Breast epithelium (tissue), 4 donors: ENCODE results near the gene COL4A2. TPM values are rescaled to one million over a fixed set of nuclear protein-coding genes. Genes with fewer than 3 reads are reported as not detected.

Experiments used
- DNase-seq, 2 donors: peaks; one replicate each; pipeline ENCODE4 v3.0.0-alpha.2; 2019; ENCODE audit warnings: low spot score in 2 of 2
- H3K27ac ChIP-seq, 2 donors: fragments of 200-600 bp; sonication (generic) in 1 of 2; one replicate each; pipeline ENCODE4 v1.5.1; 2016 to 2019; ENCODE audit warnings: mild to moderate bottlenecking in 1 of 2
- H3K27me3 ChIP-seq, 2 donors: fragments of 200-600 bp; sonication (generic) in 1 of 2; one replicate each; pipeline versions ENCODE4 v1.5.1 to v1.6.0; 2017 to 2019; ENCODE audit warnings: control low read depth in 1 of 2, mild to moderate bottlenecking in 1 of 2
- H3K36me3 ChIP-seq: fragments of 200-600 bp; one replicate; pipeline ENCODE4 v1.5.1; 2019
- H3K4me1 ChIP-seq, 2 donors: fragments of 200-600 bp; sonication (generic); one replicate each; pipeline ENCODE4 v1.5.1; 2016 to 2019; ENCODE audit warnings: control low read depth in 1 of 2
- H3K4me3 ChIP-seq, 3 donors: fragments of 200-600 bp; sonication (generic); 1 replicate in 2 of 3; 2 replicates in 1 of 3; pipeline ENCODE4 v1.5.1; 2016 to 2019; ENCODE audit warnings: mild to moderate bottlenecking in 3 of 3, moderate library complexity in 2 of 3
- H3K9me3 ChIP-seq, 2 donors: fragments of 200-600 bp; sonication (generic) in 1 of 2; one replicate each; pipeline ENCODE4 v1.5.1; 2016 to 2019; ENCODE audit warnings: control low read depth in 1 of 2
- POLR2A ChIP-seq: fragments of 450-650 bp; IDR thresholded peaks from one replicate; pipeline ENCODE4 v1.6.1; 2016; ENCODE audit warnings: antibody characterized with exemption, mild to moderate bottlenecking, moderate library complexity
- POLR2AphosphoS5 ChIP-seq, 3 donors: sonication (generic); formaldehyde crosslinking; IDR thresholded peaks; one replicate each; pipeline ENCODE4 v1.6.1; 2017; ENCODE audit warnings: antibody characterized with exemption in 3 of 3
- intact Hi-C: fragments of 100-400 bp; cut with DNase I; formaldehyde crosslinking; loops from one replicate; pipeline ENCODE4 v1.15.1; 2023; ENCODE audit warnings: low total_unique reads
- total RNA-seq, 3 donors: library from RNA; depleted of rRNA; stranded (reverse); fragments of >200 nt; gene quantifications; one replicate each; pipeline ENCODE4 v1.1.0, GENCODE V29; 2016
- TF ChIP-seq, protein P1 (sequence below), 3 donors: fragments of 450-650 bp; IDR thresholded peaks; one replicate each; pipeline ENCODE4 v1.5.1; 2016 to 2017; ENCODE audit warnings: antibody characterized with exemption in 3 of 3, mild to moderate bottlenecking in 3 of 3, moderate library complexity in 3 of 3

The COL4A2 gene
- total RNA-seq, 3 donors from 2014 or later, result 107 to 841 (median 307) TPM

DNA sequence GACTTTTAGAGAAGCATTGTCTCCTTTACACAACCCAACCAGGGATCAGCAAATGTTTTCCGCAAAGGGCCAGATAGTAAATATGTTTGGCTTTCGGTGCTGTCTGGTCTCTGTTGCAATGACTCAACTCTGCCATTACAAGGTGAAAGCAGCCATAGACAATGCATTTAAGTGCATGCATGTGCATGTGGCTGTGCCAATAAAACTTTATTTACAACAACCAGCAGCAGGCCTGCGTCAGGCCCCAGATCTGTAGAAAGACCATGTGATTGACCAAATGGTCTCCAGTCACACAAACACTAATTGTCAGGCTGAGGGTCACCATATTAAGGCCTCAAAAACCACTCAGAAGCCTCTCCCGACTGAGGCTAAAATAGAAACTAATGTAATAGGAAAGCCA lies 246.3 kb downstream of the COL4A2 start:
- Histone ChIP-seq H3K9me3 (no peaks in the 10 kb centered on the region), H3K4me1 (no peaks in the 10 kb centered on the region), H3K36me3 (no peaks in the 10 kb centered on the region), H3K4me3 (no peak overlapping the region), H3K27me3 (no peaks in the 10 kb centered on the region), H3K27ac (no peak overlapping the region)
- intact Hi-C loops, result no loop called here
- no peak for TF ChIP-seq POLR2A
- DNase-seq, result no peak

DNA sequence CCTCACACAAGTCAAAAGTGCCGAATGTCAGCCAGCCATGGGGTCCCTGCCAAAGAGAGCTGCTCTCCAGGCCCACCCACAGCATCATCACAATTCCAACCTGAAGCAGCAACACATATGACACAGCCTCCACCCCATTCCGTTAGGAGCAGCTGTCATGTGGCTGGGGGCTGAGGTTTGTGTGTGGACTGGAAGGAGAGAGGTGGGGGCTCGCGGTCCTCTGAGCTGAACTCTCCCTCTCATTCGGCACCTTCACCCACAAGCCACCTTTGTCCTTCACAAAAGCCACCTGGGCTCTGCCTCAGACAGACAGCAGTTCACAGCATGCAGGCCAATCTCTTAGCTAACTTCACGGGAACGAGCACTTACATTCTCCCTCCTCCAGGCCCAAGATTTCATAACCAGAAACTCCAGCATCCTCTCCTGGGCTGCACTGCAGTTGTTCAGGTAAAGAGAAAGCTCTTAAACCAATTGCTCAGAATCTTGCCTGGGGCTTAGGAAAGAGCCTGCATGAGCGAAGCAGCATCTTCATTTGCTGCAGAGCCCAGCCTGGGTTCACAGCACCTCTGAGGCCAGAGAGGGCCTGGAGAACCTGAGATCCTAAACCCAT lies 247.2 kb downstream of the COL4A2 start:
- intact Hi-C loops, result loop anchor here (2.0 kb wide), 1 partner anchor 16 kb away; no protein-coding TSS in a partner anchor
- Histone ChIP-seq H3K27me3 (no peaks in the 10 kb centered on the region), H3K4me1 (no peaks in the 10 kb centered on the region), H3K9me3 (no peaks in the 10 kb centered on the region), H3K4me3 (no peak overlapping the region), H3K27ac (no peak overlapping the region), H3K36me3 (no peaks in the 10 kb centered on the region)
- TF ChIP-seq POLR2AphosphoS5 (IDR thresholded peaks at IDR 0.05) (no peak), POLR2A (no peak)
- TF ChIP-seq, protein P1, sequence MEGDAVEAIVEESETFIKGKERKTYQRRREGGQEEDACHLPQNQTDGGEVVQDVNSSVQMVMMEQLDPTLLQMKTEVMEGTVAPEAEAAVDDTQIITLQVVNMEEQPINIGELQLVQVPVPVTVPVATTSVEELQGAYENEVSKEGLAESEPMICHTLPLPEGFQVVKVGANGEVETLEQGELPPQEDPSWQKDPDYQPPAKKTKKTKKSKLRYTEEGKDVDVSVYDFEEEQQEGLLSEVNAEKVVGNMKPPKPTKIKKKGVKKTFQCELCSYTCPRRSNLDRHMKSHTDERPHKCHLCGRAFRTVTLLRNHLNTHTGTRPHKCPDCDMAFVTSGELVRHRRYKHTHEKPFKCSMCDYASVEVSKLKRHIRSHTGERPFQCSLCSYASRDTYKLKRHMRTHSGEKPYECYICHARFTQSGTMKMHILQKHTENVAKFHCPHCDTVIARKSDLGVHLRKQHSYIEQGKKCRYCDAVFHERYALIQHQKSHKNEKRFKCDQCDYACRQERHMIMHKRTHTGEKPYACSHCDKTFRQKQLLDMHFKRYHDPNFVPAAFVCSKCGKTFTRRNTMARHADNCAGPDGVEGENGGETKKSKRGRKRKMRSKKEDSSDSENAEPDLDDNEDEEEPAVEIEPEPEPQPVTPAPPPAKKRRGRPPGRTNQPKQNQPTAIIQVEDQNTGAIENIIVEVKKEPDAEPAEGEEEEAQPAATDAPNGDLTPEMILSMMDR (IDR thresholded peaks at IDR 0.05), result no peak
- no peak for DNase-seq

DNA sequence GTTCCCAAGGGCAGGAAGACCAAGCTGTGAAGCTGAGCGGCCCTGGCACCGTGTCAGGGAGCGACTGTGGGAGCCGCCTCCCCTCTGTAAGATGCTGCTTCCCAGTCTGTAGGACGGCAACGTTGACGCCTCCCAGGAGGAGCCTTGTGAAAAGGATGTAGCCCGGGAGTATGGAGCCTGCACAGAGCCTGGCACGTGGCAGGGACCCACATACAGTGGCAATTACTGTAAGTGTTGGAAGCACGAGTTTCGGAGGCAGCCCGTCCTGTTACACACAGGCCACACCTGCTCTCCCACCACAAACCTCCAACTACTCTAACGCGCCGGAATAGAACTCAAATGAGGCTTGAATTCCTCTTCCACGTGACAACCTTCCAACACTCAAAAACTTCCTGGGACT lies 247.9 kb downstream of the COL4A2 start:
- H3K9me3 ChIP-seq, result no peaks in the 10 kb centered on the region
- no peak for DNase-seq
- peak overlapping the region in 1 of 2 donors; percentile 83 for H3K27ac ChIP-seq
- no peak overlapping the region for H3K4me3 ChIP-seq
- H3K36me3 ChIP-seq, result no peaks in the 10 kb centered on the region
- H3K4me1 ChIP-seq, result no peaks in the 10 kb centered on the region
- TF ChIP-seq POLR2A (no peak), POLR2AphosphoS5 (IDR thresholded peaks at IDR 0.05) (no peak)
- TF ChIP-seq, protein P1 (IDR thresholded peaks at IDR 0.05), result no peak
- no peaks in the 10 kb centered on the region for H3K27me3 ChIP-seq
- intact Hi-C loops, result loop anchor here (2.0 kb wide), 1 partner anchor 16 kb away; no protein-coding TSS in a partner anchor

DNA sequence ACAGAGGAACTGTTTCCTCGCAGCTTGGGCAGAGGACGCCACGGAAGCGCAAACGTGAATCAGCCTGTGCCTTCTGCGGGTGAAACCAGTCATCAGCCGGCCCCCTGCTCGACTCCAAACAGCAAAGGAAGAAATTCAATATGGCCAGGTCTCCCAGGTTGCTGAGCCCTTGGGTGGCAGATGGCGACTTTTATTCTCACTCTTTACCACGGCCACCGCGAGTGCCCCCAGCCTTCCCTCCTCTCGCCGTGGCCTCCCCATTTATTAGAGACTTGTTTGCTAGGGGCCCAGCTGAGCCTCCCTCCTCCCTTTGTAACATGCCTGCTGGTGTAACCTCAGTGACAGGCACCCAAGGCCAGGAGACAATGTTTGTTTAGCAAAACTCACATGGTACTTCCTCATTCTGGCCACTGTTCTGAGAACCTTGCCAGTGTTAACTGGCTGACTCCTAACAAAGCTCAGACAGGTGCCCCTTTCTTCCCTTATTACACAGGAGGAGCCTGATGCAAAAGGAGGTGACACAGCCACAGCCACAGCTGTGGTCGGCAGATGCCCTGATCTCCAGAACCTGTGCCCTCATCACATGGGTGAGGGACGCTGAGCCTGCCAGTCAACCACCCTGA lies 248.6 kb downstream of the COL4A2 start:
- H3K27me3 ChIP-seq, result no peaks in the 10 kb centered on the region
- H3K4me1 ChIP-seq, result no peaks in the 10 kb centered on the region
- no peaks in the 10 kb centered on the region for H3K36me3 ChIP-seq
- peak overlapping the region; percentile 77 to 83 for H3K27ac ChIP-seq
- no peaks in the 10 kb centered on the region for H3K9me3 ChIP-seq
- TF ChIP-seq POLR2AphosphoS5 (IDR thresholded peaks at IDR 0.05) (peak in 1 of 3 donors; percentile 32), POLR2A (no peak)
- H3K4me3 ChIP-seq, result no peak overlapping the region
- intact Hi-C loops, result loop anchor here (2.0 kb wide), 1 partner anchor 17 kb away; no protein-coding TSS in a partner anchor
- peak in 1 of 2 donors; percentile 54 for DNase-seq

DNA sequence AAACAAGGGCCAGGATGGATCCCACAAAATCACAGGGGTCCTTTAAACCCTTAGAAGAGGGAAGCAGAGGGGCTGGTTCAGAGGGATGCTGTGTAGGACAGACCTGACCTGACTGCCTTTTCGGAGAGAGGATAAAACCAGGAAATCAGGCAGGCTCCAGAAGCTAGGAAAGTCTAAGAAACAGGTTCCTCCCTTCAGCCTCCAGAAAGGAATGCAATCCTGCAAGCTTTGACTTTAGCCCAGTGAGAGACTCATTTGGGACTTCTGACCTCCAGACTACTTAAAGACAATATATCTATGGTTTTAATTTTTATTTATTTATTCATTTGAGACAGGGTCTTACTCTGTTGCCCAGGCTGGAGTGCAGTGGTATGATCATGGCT lies 249.1 kb downstream of the COL4A2 start:
- H3K4me1 ChIP-seq, result no peaks in the 10 kb centered on the region
- no peak for TF ChIP-seq POLR2AphosphoS5 (IDR thresholded peaks at IDR 0.05)
- no peak for TF ChIP-seq POLR2A
- TF ChIP-seq, protein P1 (IDR thresholded peaks at IDR 0.05), result no peak
- DNase-seq, result peak in 1 of 2 donors; percentile 24

DNA sequence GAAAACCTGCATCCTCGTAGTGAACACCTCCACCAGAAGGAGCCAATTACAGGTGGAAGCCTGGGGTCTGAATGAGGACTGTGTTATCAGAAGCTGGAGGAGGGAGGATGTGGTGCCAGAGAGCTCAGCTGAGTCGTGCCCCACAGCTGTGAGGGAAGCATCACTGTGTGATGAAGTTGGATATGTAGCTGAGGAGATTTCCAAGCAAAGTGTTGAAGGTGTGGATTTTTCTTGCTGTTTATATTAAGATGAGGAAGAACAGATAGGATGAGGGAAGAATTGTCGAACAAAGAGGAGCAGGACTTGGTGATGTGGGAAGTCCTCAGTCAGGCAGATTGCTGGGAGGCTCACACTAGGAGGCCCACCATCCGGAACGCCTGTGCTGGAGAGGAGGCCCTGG lies 250.0 kb downstream of the COL4A2 start:
- intact Hi-C loops, result no loop called here
- no peak overlapping the region for H3K4me3 ChIP-seq
- DNase-seq, result no peak
- H3K36me3 ChIP-seq, result no peaks in the 10 kb centered on the region
- no peaks in the 10 kb centered on the region for H3K4me1 ChIP-seq
- no peaks in the 10 kb centered on the region for H3K9me3 ChIP-seq
- peak overlapping the region in 1 of 2 donors; percentile 83 for H3K27ac ChIP-seq
- H3K27me3 ChIP-seq, result no peaks in the 10 kb centered on the region
- TF ChIP-seq POLR2A, result no peak
- no peak for TF ChIP-seq POLR2AphosphoS5 (IDR thresholded peaks at IDR 0.05)
- TF ChIP-seq, protein P1 (IDR thresholded peaks at IDR 0.05), result no peak

More for the DNA sequence above, 249.1 kb downstream of the COL4A2 start:
- Histone ChIP-seq H3K27ac (peak overlapping the region; percentile 77 to 83), H3K9me3 (no peaks in the 10 kb centered on the region), H3K27me3 (no peaks in the 10 kb centered on the region), H3K4me3 (no peak overlapping the region), H3K36me3 (no peaks in the 10 kb centered on the region)
- intact Hi-C loops, result no loop called here
